Measurements from ENCODE around the gene NTF4. TPM values are rescaled to one million over a fixed set of nuclear protein-coding genes. Genes with fewer than 3 reads are reported as not detected.
A peak's percentile ranks its signal among the peaks of the same experiment; 100 is the strongest.

The NTF4 gene
- total and polyA plus RNA-seq, 2 of the 4 experiments (the other 2 are of a cell fraction) = 0.09 to 0.18 TPM

GRCh38 chr19:49113762-49114629 lies 49.4 kb upstream of the NTF4 start, which contains the start of gene LIN7B (continued):
- TF ChIP-seq RFX5 (IDR thresholded peaks at IDR 0.05; ENCODE audit: low read depth, low read length) (no peak), NFE2L2 (IDR thresholded peaks at IDR 0.05; ENCODE audit: low read depth, low read length) (no peak), RAD21 (IDR thresholded peaks at IDR 0.05; ENCODE audit: low read length) (peak; percentile 25; the same call in 1 of the 2 replicates)

GRCh38 chr19:49111218-49111998 lies 46.8 kb upstream of the NTF4 start:
- Histone ChIP-seq H2AK9ac (replicated peaks; ENCODE audit: low read depth, low read length, poor library complexity) (no peak overlapping the region), H3K9me3 (ENCODE audit: control insufficient read depth, insufficient read depth, low read length) (no peaks in the 10 kb centered on the region), H3K23ac (ENCODE audit: low read depth, low read length) (no peak overlapping the region), H2AFZ (replicated peaks; ENCODE audit: low read length, poor library complexity) (no peak overlapping the region), H3K4me1 (ENCODE audit: control insufficient read depth, insufficient read depth, low read length) (peaks cover 4% of the 10 kb centered on the region), H3K79me1 (ENCODE audit: low read depth in 1 of 2, low read length in 2 of 2) (peaks cover 11 to 44% of the 10 kb centered on the region in 2 experiments; a peak in 3 of 4 replicates), H3K4me3 (ENCODE audit: insufficient read depth, low read depth, low read length) (no peak overlapping the region), H4K91ac (ENCODE audit: insufficient read depth, low read depth, low read length) (no peak overlapping the region), H2BK120ac (ENCODE audit: low read depth, low read length) (no peak overlapping the region), H2BK5ac (ENCODE audit: low read depth, low read length, poor library complexity, severe bottlenecking) (no peak overlapping the region), H4K8ac (ENCODE audit: low read depth in 2 of 2, low read length in 2 of 2) (no peak overlapping the region), H3K4ac (ENCODE audit: low read depth, low read length) (no peak overlapping the region), H3K36me3 (ENCODE audit: control insufficient read depth, insufficient read depth, low read length) (peaks cover 32% of the 10 kb centered on the region), H3K56ac (ENCODE audit: extremely low read depth, insufficient read depth, low read length) (no peak overlapping the region), H3K14ac (replicated peaks; ENCODE audit: low read depth, low read length) (no peak overlapping the region), H2BK15ac (ENCODE audit: low read depth, low read length) (no peak overlapping the region), H2BK20ac (ENCODE audit: low read depth, low read length) (no peak overlapping the region), H3K27me3 (ENCODE audit: control insufficient read depth, insufficient read depth, low read length) (no peaks in the 10 kb centered on the region), H3K4me2 (ENCODE audit: low read depth, low read length) (no peak overlapping the region), H2AK5ac (ENCODE audit: low read depth, low read length) (no peak overlapping the region), H4K20me1 (ENCODE audit: insufficient read depth, low read length) (peaks cover 23% of the 10 kb centered on the region), H4K5ac (ENCODE audit: low read depth, low read length) (no peak overlapping the region), H3K9me1 (ENCODE audit: insufficient read depth, low read length) (peaks cover 21% of the 10 kb centered on the region), H3K9ac (ENCODE audit: low read depth, low read length) (no peak overlapping the region), H3K18ac (ENCODE audit: low read depth, low read length) (no peak overlapping the region), H3K27ac (ENCODE audit: insufficient read depth, low read length) (no peak overlapping the region)
- no CpG with 5 or more reads among the region's 11 CpGs for WGBS, 2 experiments (ENCODE audit: extremely low coverage in 2 of 2, insufficient read length in 1 of 2)
- DNase-seq (no peak), ATAC-seq (ENCODE audit: low read depth) (no peak)
- ChIA-PET CTCF (interaction anchor here (0.7 kb wide), 1 partner anchor 14 kb away, joined by 3 read pairs; no protein-coding TSS in a partner anchor), POLR2A (ENCODE audit: unreplicated experiment) (no interaction called here)
- in situ Hi-C loops (cut with MboI; ENCODE audit: low sequenced_read_pairs) (no loop called here), dilution Hi-C loops (cut with HindIII; ENCODE audit: low sequenced_read_pairs, unreplicated experiment) (no loop called here), intact Hi-C loops (cut with micrococcal nuclease) (loop anchor here (5.0 kb wide), 1 partner anchor 86 kb away; no protein-coding TSS in a partner anchor)
- TF ChIP-seq CEBPB (IDR thresholded peaks at IDR 0.05; ENCODE audit: low read depth, low read length) (peak; percentile 47; the same call in 1 of the 2 replicates), RCOR1 (IDR thresholded peaks at IDR 0.05; ENCODE audit: insufficient replicate concordance, low read length) (no peak)
- BruUV-seq (replicated peaks) = no TSS peak
